ENCODE data around the gene OSTM1. TPM values are rescaled to one million over a fixed set of nuclear protein-coding genes. Genes with fewer than 3 reads are reported as not detected.

Gene OSTM1
- polyA plus RNA-seq, 3 donors: 13.4 to 60.1 (median 49.7) TPM

GRCh38 chr6:107999341-107999740, 75.2 kb downstream of the OSTM1 start:
- TF ChIP-seq CTCF (IDR thresholded peaks at IDR 0.05): no peak
- no peak overlapping the region for H2AFZ ChIP-seq (ENCODE audit: insufficient read depth, low read depth, low read length, poor library complexity, severe bottlenecking)
- H3K9me3 ChIP-seq (replicated peaks in 1 of 2; ENCODE audit: control insufficient read depth in 1 of 2, insufficient read depth in 1 of 2, low read length in 2 of 2): no peaks in the 10 kb centered on the region
- no peaks in the 10 kb centered on the region for H3K27me3 ChIP-seq (ENCODE audit: control insufficient read depth in 2 of 2, insufficient read depth in 2 of 2, low read length in 2 of 2)
- H3K36me3 ChIP-seq (replicated peaks in 1 of 2; ENCODE audit: control insufficient read depth in 1 of 2, insufficient read depth in 2 of 2, low read length in 2 of 2): no peaks in the 10 kb centered on the region
- H3K9ac ChIP-seq (ENCODE audit: insufficient read depth, low read length, poor library complexity, severe bottlenecking): no peak overlapping the region
- no peak for DNase-seq
- no peaks in the 10 kb centered on the region for H4K20me1 ChIP-seq (ENCODE audit: insufficient read depth, low read length)
- Mint-ChIP-seq H3K36me3 (no peaks in the 10 kb centered on the region), H3K27ac (no peak overlapping the region), H3K9me3 (peaks cover 0 to 3% (median 0%) of the 10 kb centered on the region in 7 donors), H3K27me3 (ENCODE audit: low read depth in 3 of 3) (peaks cover 0 to 4% (median 4%) of the 10 kb centered on the region in 3 donors), H3K4me1 (no peaks in the 10 kb centered on the region), H3K4me3 (no peak overlapping the region)
- no peak overlapping the region for H3K4me3 ChIP-seq (replicated peaks in 1 of 3; ENCODE audit: low read depth in 2 of 3, low read length in 3 of 3)
- intact Hi-C loops (cut with micrococcal nuclease): no loop called here
- H3K79me2 ChIP-seq (ENCODE audit: insufficient read depth, low read length): no peaks in the 10 kb centered on the region
- H3K4me1 ChIP-seq (ENCODE audit: control insufficient read depth in 1 of 2, insufficient read depth in 2 of 2, low read length in 2 of 2): no peaks in the 10 kb centered on the region
- no peak overlapping the region for H3K4me2 ChIP-seq (replicated peaks; ENCODE audit: extremely low read depth, low read length, poor library complexity, severe bottlenecking)
- no peak overlapping the region for H3K27ac ChIP-seq (ENCODE audit: low read depth in 1 of 2, low read length in 2 of 2)

- no peak overlapping the region for H2AFZ ChIP-seq (ENCODE audit: insufficient read depth, low read depth, low read length, poor library complexity, severe bottlenecking)
- peaks cover 5% of the 10 kb centered on the region for H3K4me1 Mint-ChIP-seq
- TF ChIP-seq CTCF (IDR thresholded peaks at IDR 0.05): no peak
- intact Hi-C loops (cut with micrococcal nuclease): no loop called here
- no peak overlapping the region for H3K27ac ChIP-seq (ENCODE audit: low read depth in 1 of 2, low read length in 2 of 2)
- no peaks in the 10 kb centered on the region for H3K79me2 ChIP-seq (ENCODE audit: insufficient read depth, low read length)
- H3K27me3 Mint-ChIP-seq (ENCODE audit: low read depth in 3 of 3): peaks cover 0 to 8% (median 1%) of the 10 kb centered on the region in 3 donors
- H3K4me3 Mint-ChIP-seq: no peak overlapping the region
- H3K9me3 Mint-ChIP-seq: no peaks in the 10 kb centered on the region
- no peak overlapping the region for H3K4me3 ChIP-seq (replicated peaks in 1 of 3; ENCODE audit: low read depth in 2 of 3, low read length in 3 of 3)
- H3K4me2 ChIP-seq (replicated peaks; ENCODE audit: extremely low read depth, low read length, poor library complexity, severe bottlenecking): no peak overlapping the region
- H3K4me1 ChIP-seq (ENCODE audit: control insufficient read depth in 1 of 2, insufficient read depth in 2 of 2, low read length in 2 of 2): no peaks in the 10 kb centered on the region
- H3K9me3 ChIP-seq (replicated peaks in 1 of 2; ENCODE audit: control insufficient read depth in 1 of 2, insufficient read depth in 1 of 2, low read length in 2 of 2): no peaks in the 10 kb centered on the region
- no peak overlapping the region for H3K9ac ChIP-seq (ENCODE audit: insufficient read depth, low read length, poor library complexity, severe bottlenecking)
- 100% methylated on average over 4 of the region's 9 CpGs for WGBS (ENCODE audit: insufficient coverage)
- DNase-seq: no peak
- H3K36me3 Mint-ChIP-seq: no peaks in the 10 kb centered on the region
- H3K27ac Mint-ChIP-seq: no peak overlapping the region
- H4K20me1 ChIP-seq (ENCODE audit: insufficient read depth, low read length): no peaks in the 10 kb centered on the region
- no peaks in the 10 kb centered on the region for H3K27me3 ChIP-seq (ENCODE audit: control insufficient read depth in 2 of 2, insufficient read depth in 2 of 2, low read length in 2 of 2)
- no peaks in the 10 kb centered on the region for H3K36me3 ChIP-seq (replicated peaks in 1 of 2; ENCODE audit: control insufficient read depth in 1 of 2, insufficient read depth in 2 of 2, low read length in 2 of 2)
Measured at GRCh38 chr6:107991772-107992550, 82.6 kb downstream of the OSTM1 start.

Small RNA genes lying within 50 kb of the gene (small RNA-seq; reads per million reads assigned to genes)
- gene RF00019 (ENCODE audit: insufficient read length, low read depth): not detected

Other genes starting within 250 kb of the OSTM1 start
- gene SEC63, start 116.5 kb downstream of the OSTM1 start, polyA plus RNA-seq: 10 to 100 TPM; 12.0 to 33.7 (median 12.7) TPM
- gene NR2E1, start 91.3 kb upstream of the OSTM1 start, polyA plus RNA-seq: not detected
- 100 to 1,000 TPM; 134 to 441 (median 394) TPM for gene SNX3, start 186.3 kb upstream of the OSTM1 start, polyA plus RNA-seq
- 1 to 10 TPM in 2 of 3 donors, under 1 TPM in 1; 0.95 to 2.8 (median 2.7) TPM for gene AFG1L, start 220.3 kb upstream of the OSTM1 start, polyA plus RNA-seq